IMR-90 (cell line): ENCODE measurements around the gene HYLS1. TPM values are rescaled to one million over a fixed set of nuclear protein-coding genes. Genes with fewer than 3 reads are reported as not detected.
A peak's percentile ranks its signal among the peaks of the same experiment; 100 is the strongest.

Experiments used
- ATAC-seq: fragments of 200-7000 bp; cut with Tn5 transposase; 2 replicates; pipeline ENCODE4 v1.9.1; 2020; ENCODE audit warnings: low read depth, mild to moderate bottlenecking, moderate library complexity
- BruUV-seq: library from RNA; stranded (reverse); fragments of 400-500 nt; replicated peaks from 2 replicates; lab custom pipeline; 2021; lab: Mats Ljungman, UMichigan
- CTCF ChIA-PET: fragments of 300-600 bp; formaldehyde crosslinking; extraction: SDS; loops from one replicate; lab custom pipeline; 2021; ENCODE audit warnings: antibody characterized with exemption; lab: Yijun Ruan, JAX
- POLR2A ChIA-PET: fragments of 300-600 bp; sonication (Branson Sonifier 250); formaldehyde crosslinking; loops from one replicate; lab custom pipeline; 2022; ENCODE audit warnings: antibody characterized with exemption; ENCODE audit not compliant: unreplicated experiment; lab: Charles Lee
- DNase-seq: peaks from one replicate; pipeline ENCODE4 v3.0.0; 2013
- H2AFZ ChIP-seq: replicated peaks from 2 replicates; pipeline ENCODE3; 2013; ENCODE audit warnings: low read length, mild to moderate bottlenecking; ENCODE audit not compliant: poor library complexity
- H2AK5ac ChIP-seq: 2 replicates; pipeline ENCODE4 v1.6.1; 2013; ENCODE audit warnings: low read depth, low read length, inconsistent platforms
- H2AK9ac ChIP-seq: replicated peaks from 2 replicates; pipeline ENCODE3; 2013; ENCODE audit warnings: mild to moderate bottlenecking, low read depth, low read length, moderate library complexity; ENCODE audit not compliant: poor library complexity
- H2BK120ac ChIP-seq: 2 replicates; pipeline ENCODE4 v1.6.1; 2013; ENCODE audit warnings: low read depth, low read length, inconsistent platforms
- H2BK15ac ChIP-seq: 3 replicates; pipeline ENCODE4 v1.6.1; 2013; ENCODE audit warnings: low read depth, low read length, inconsistent platforms
- H2BK20ac ChIP-seq: 2 replicates; pipeline ENCODE4 v1.6.1; 2013; ENCODE audit warnings: low read depth, mild to moderate bottlenecking, inconsistent platforms, low read length, moderate library complexity
- H2BK5ac ChIP-seq: 2 replicates; pipeline ENCODE4 v1.6.1; 2013; ENCODE audit warnings: mild to moderate bottlenecking, low read depth, low read length, inconsistent platforms; ENCODE audit not compliant: poor library complexity, severe bottlenecking
- H3K14ac ChIP-seq: replicated peaks from 2 replicates; pipeline ENCODE4 v1.6.1; 2013; ENCODE audit warnings: low read depth, low read length, inconsistent platforms
- H3K18ac ChIP-seq: 2 replicates; pipeline ENCODE4 v1.6.1; 2013; ENCODE audit warnings: low read depth, low read length, control low read depth
- H3K23ac ChIP-seq: 2 replicates; pipeline ENCODE4 v1.6.1; 2013; ENCODE audit warnings: low read depth, low read length, inconsistent platforms
- H3K27ac ChIP-seq: 2 replicates; pipeline ENCODE4 v1.5.1; 2013; ENCODE audit warnings: mild to moderate bottlenecking, control low read depth, low read length; ENCODE audit not compliant: insufficient read depth
- H3K27me3 ChIP-seq: 2 replicates; pipeline ENCODE4 v1.6.1; 2013; ENCODE audit warnings: low read length; ENCODE audit not compliant: control insufficient read depth, insufficient read depth
- H3K36me3 ChIP-seq: 2 replicates; pipeline ENCODE4 v1.6.1; 2013; ENCODE audit warnings: low read length, mixed read lengths; ENCODE audit not compliant: control insufficient read depth, insufficient read depth
- H3K4ac ChIP-seq: 2 replicates; pipeline ENCODE4 v1.6.1; 2013; ENCODE audit warnings: low read depth, low read length, inconsistent platforms
- H3K4me1 ChIP-seq: 2 replicates; pipeline ENCODE4 v1.6.1; 2013; ENCODE audit warnings: low read length, mixed read lengths; ENCODE audit not compliant: control insufficient read depth, insufficient read depth
- H3K4me2 ChIP-seq: 2 replicates; pipeline ENCODE4 v1.6.1; 2013; ENCODE audit warnings: low read depth, mild to moderate bottlenecking, control low read depth, low read length, moderate library complexity
- H3K4me3 ChIP-seq: 2 replicates; pipeline ENCODE4 v1.5.1; 2013; ENCODE audit warnings: low read depth, mild to moderate bottlenecking, control low read depth, low read length, moderate library complexity; ENCODE audit not compliant: insufficient read depth
- H3K56ac ChIP-seq: 2 replicates; pipeline ENCODE4 v1.6.1; 2013; ENCODE audit warnings: low read length, inconsistent platforms; ENCODE audit not compliant: insufficient read depth; ENCODE audit errors: extremely low read depth
- H3K79me1 ChIP-seq, 2 experiments: 2 replicates each; pipeline ENCODE4 v1.6.1; 2013; ENCODE audit warnings: low read length in 2 of 2, inconsistent platforms in 1 of 2, low read depth in 1 of 2
- H3K9ac ChIP-seq: 2 replicates; pipeline ENCODE4 v1.6.1; 2013; ENCODE audit warnings: low read depth, low read length, control low read depth
- H3K9me1 ChIP-seq: 2 replicates; pipeline ENCODE4 v1.6.1; 2013; ENCODE audit warnings: low read length, inconsistent platforms; ENCODE audit not compliant: insufficient read depth
- H3K9me3 ChIP-seq: 2 replicates; pipeline ENCODE4 v1.6.1; 2013; ENCODE audit warnings: low read length; ENCODE audit not compliant: control insufficient read depth, insufficient read depth
- H4K20me1 ChIP-seq: 2 replicates; pipeline ENCODE4 v1.6.1; 2013; ENCODE audit warnings: low read length, inconsistent platforms; ENCODE audit not compliant: insufficient read depth
- H4K5ac ChIP-seq: 2 replicates; pipeline ENCODE4 v1.6.1; 2013; ENCODE audit warnings: mild to moderate bottlenecking, low read depth, low read length, control low read depth
- H4K8ac ChIP-seq, 2 experiments: 2 replicates each; pipeline ENCODE4 v1.6.1; 2013; ENCODE audit warnings: low read depth in 2 of 2, low read length in 2 of 2, control low read depth in 1 of 2, inconsistent platforms in 1 of 2
- H4K91ac ChIP-seq: 2 replicates; pipeline ENCODE4 v1.6.1; 2013; ENCODE audit warnings: low read depth, low read length, inconsistent platforms; ENCODE audit not compliant: insufficient read depth
- BHLHE40 ChIP-seq: fragments of 150-350 bp; IDR thresholded peaks from 2 replicates; pipeline ENCODE4 v1.6.1; 2016; ENCODE audit warnings: mild to moderate bottlenecking, low read depth, low read length
- CEBPB ChIP-seq: IDR thresholded peaks from 2 replicates; pipeline ENCODE4 v1.6.1; 2012; ENCODE audit warnings: low read depth, low read length, improper control_type of control experiment
- CHD1 ChIP-seq: IDR thresholded peaks from 2 replicates; pipeline ENCODE4 v1.6.1; 2012; ENCODE audit warnings: low read depth, low read length, improper control_type of control experiment
- CTCF ChIP-seq: conservative IDR thresholded peaks from 2 replicates; pipeline ENCODE4 v1.5.1; 2012; ENCODE audit warnings: mild to moderate bottlenecking, low read depth, low read length, improper control_type of control experiment
- ELK1 ChIP-seq: fragments of 150-350 bp; IDR thresholded peaks from 2 replicates; pipeline ENCODE4 v1.6.1; 2016; ENCODE audit warnings: low read depth, mild to moderate bottlenecking, low read length, moderate library complexity, borderline replicate concordance
- FOS ChIP-seq: fragments of 150-350 bp; IDR thresholded peaks from 2 replicates; pipeline ENCODE4 v1.6.1; 2016; ENCODE audit warnings: low read depth, low read length
- MAFK ChIP-seq: IDR thresholded peaks from 2 replicates; pipeline ENCODE4 v1.6.1; 2012; ENCODE audit warnings: low read depth, low read length, improper control_type of control experiment
- MAZ ChIP-seq: IDR thresholded peaks from 2 replicates; pipeline ENCODE4 v1.6.1; 2012; ENCODE audit warnings: low read depth, mild to moderate bottlenecking, low read length, improper control_type of control experiment, moderate library complexity, borderline replicate concordance
- MXI1 ChIP-seq: IDR thresholded peaks from 2 replicates; pipeline ENCODE4 v1.6.1; 2012; ENCODE audit warnings: low read depth, mild to moderate bottlenecking, low read length, moderate library complexity, borderline replicate concordance
- NFE2L2 ChIP-seq: fragments of 150-350 bp; IDR thresholded peaks from 2 replicates; pipeline ENCODE4 v1.6.1; 2016; ENCODE audit warnings: low read depth, mild to moderate bottlenecking, low read length
- POLR2A ChIP-seq: IDR thresholded peaks from 2 replicates; pipeline ENCODE4 v1.6.1; 2012; ENCODE audit warnings: mild to moderate bottlenecking, low read depth, low read length
- RAD21 ChIP-seq: IDR thresholded peaks from 2 replicates; pipeline ENCODE4 v1.6.1; 2012; ENCODE audit warnings: low read length, improper control_type of control experiment
- RCOR1 ChIP-seq: IDR thresholded peaks from 2 replicates; pipeline ENCODE4 v1.6.1; 2012; ENCODE audit warnings: mild to moderate bottlenecking, low read length, improper control_type of control experiment; ENCODE audit not compliant: insufficient replicate concordance
- RFX5 ChIP-seq: IDR thresholded peaks from 2 replicates; pipeline ENCODE4 v1.8.0; 2012; ENCODE audit warnings: low read depth, mild to moderate bottlenecking, low read length, moderate library complexity
- SMC3 ChIP-seq: fragments of 150-350 bp; IDR thresholded peaks from 2 replicates; pipeline ENCODE4 v1.6.1; 2016; ENCODE audit warnings: low read depth, mild to moderate bottlenecking, antibody characterized with exemption, low read length, moderate library complexity
- USF2 ChIP-seq: fragments of 150-350 bp; IDR thresholded peaks from 2 replicates; pipeline ENCODE4 v1.6.1; 2017; ENCODE audit warnings: mild to moderate bottlenecking, antibody characterized with exemption, low read length, low read depth
- dilution Hi-C: fragments of 300-500 bp; cut with HindIII; formaldehyde crosslinking; loops from one replicate; pipeline ENCODE4 v1.14.3; 2018; ENCODE audit warnings: low sequenced_read_pairs; ENCODE audit not compliant: unreplicated experiment
- in situ Hi-C: fragments of 300-500 bp; cut with MboI; formaldehyde crosslinking; loops from 3 replicates; pipeline ENCODE4 v1.14.3; 2019; ENCODE audit warnings: low sequenced_read_pairs, inconsistent platforms, mixed read lengths
- intact Hi-C: fragments of 100-400 bp; cut with micrococcal nuclease; formaldehyde crosslinking; loops from 2 replicates; pipeline ENCODE4 v1.10.0; 2022
- polyA plus RNA-seq, 3 experiments: library from polyadenylated mRNA; depleted of rRNA; stranded (reverse); fragments of >200 nt; gene quantifications; 2 replicates each; pipeline ENCODE4 v1.2.3, GENCODE V29; 2012; ENCODE audit warnings: low replicate concordance in 1 of 3
- total RNA-seq: library from RNA; depleted of rRNA; stranded (reverse); fragments of >200 nt; gene quantifications from 2 replicates; pipeline ENCODE4 v1.2.3, GENCODE V29; 2012

HYLS1 gene
- total and polyA plus RNA-seq, 2 of the 4 experiments (the other 2 are of a cell fraction), result 5.1 to 8.1 TPM

- H3K23ac ChIP-seq, result no peak overlapping the region
- POLR2A ChIA-PET, result no interaction called here
- no peak overlapping the region for H2AFZ ChIP-seq
- BruUV-seq, result no TSS peak
- no peak overlapping the region for H3K4me3 ChIP-seq
- H3K18ac ChIP-seq, result no peak overlapping the region
- H3K56ac ChIP-seq, result no peak overlapping the region
- H3K27me3 ChIP-seq, result no peaks in the 10 kb centered on the region
- no peaks in the 10 kb centered on the region; the same call in 1 of the 2 replicates for H3K9me1 ChIP-seq
- in situ Hi-C loops (no loop called here), intact Hi-C loops (no loop called here), dilution Hi-C loops (no loop called here)
- H2AK9ac ChIP-seq, result no peak overlapping the region
- TF ChIP-seq MAZ (no peak), USF2 (no peak), CHD1 (no peak), CTCF (no peak), ELK1 (no peak), RCOR1 (no peak), SMC3 (no peak), MAFK (0 out of 2 replicates have a peak, but pooled peaks have one; percentile 8), BHLHE40 (no peak), FOS (peak; percentile 33; the same call in 1 of the 2 replicates), POLR2A (no peak), MXI1 (no peak), CEBPB (peak; percentile 19; the same call in 1 of the 2 replicates), RAD21 (no peak), NFE2L2 (no peak), RFX5 (no peak)
- peaks cover 6% of the 10 kb centered on the region for H3K36me3 ChIP-seq
- no peak overlapping the region for H3K27ac ChIP-seq
- H2BK120ac ChIP-seq, result no peak overlapping the region
- peak overlapping the region; percentile 43 for H2BK5ac ChIP-seq
- peaks cover 22 to 41% of the 10 kb centered on the region in 2 experiments for H3K79me1 ChIP-seq
- DNase-seq (peak; percentile 75), ATAC-seq (no peak; the same call in 1 of the 2 replicates)
- no peaks in the 10 kb centered on the region for H3K9me3 ChIP-seq
- no peak overlapping the region for H4K5ac ChIP-seq
- peaks cover 4% of the 10 kb centered on the region for H3K4me1 ChIP-seq
- H3K14ac ChIP-seq, result no peak overlapping the region
- H3K4me2 ChIP-seq, result peak overlapping the region; percentile 33; the same call in 1 of the 2 replicates
- CTCF ChIA-PET, result no interaction called here
- H2BK20ac ChIP-seq, result no peak overlapping the region
- no peak overlapping the region for H3K4ac ChIP-seq
- no peaks in the 10 kb centered on the region for H4K20me1 ChIP-seq
- no peak overlapping the region for H2BK15ac ChIP-seq
- H4K8ac ChIP-seq, result no peak overlapping the region
- H4K91ac ChIP-seq, result no peak overlapping the region
- no peak overlapping the region for H3K9ac ChIP-seq
- no peak overlapping the region for H2AK5ac ChIP-seq
These were observed 4.6 kb downstream of the HYLS1 start for GRCh38 chr11:125892071-125892470.
